Neural cell (in vitro differentiated cells): ENCODE measurements around the gene PLEKHG3.

Experiments used
- CTCF ChIP-seq: fragments of 450-650 bp; IDR thresholded peaks from 2 replicates; pipeline ENCODE4 v1.5.1; 2014; ENCODE audit warnings: antibody characterized with exemption, mild to moderate bottlenecking, moderate library complexity; ENCODE audit not compliant: poor library complexity, severe bottlenecking
- EP300 ChIP-seq: fragments of 450-650 bp; conservative IDR thresholded peaks from 2 replicates; pipeline ENCODE4 v1.6.1; 2014; ENCODE audit warnings: antibody characterized with exemption, mild to moderate bottlenecking, moderate library complexity; ENCODE audit not compliant: poor library complexity, severe bottlenecking
- EZH2 ChIP-seq: fragments of 200-600, 300-800 bp; shearing (Covaris generic), sonication (generic); IDR thresholded peaks from 2 replicates; pipeline ENCODE4 v1.6.1; 2014; ENCODE audit warnings: antibody characterized with exemption, low read length, borderline replicate concordance, mild to moderate bottlenecking; ENCODE audit not compliant: insufficient read depth, poor library complexity, severe bottlenecking
- MXI1 ChIP-seq: fragments of 450-650 bp; conservative IDR thresholded peaks from 2 replicates; pipeline ENCODE4 v1.6.1; 2014; ENCODE audit warnings: antibody characterized with exemption, mild to moderate bottlenecking; ENCODE audit not compliant: poor library complexity, severe bottlenecking
- POLR2AphosphoS5 ChIP-seq: IDR thresholded peaks from 2 replicates; pipeline ENCODE4 v1.6.1; 2012
- RAD21 ChIP-seq: fragments of 450-650 bp; conservative IDR thresholded peaks from 2 replicates; pipeline ENCODE4 v1.6.1; 2014; ENCODE audit warnings: antibody characterized with exemption, mild to moderate bottlenecking, moderate library complexity
- REST ChIP-seq: IDR thresholded peaks from 2 replicates; pipeline ENCODE4 v1.6.1; 2012; ENCODE audit warnings: borderline replicate concordance
- SMC3 ChIP-seq: fragments of 450-650 bp; conservative IDR thresholded peaks from 2 replicates; pipeline ENCODE4 v1.6.1; 2014; ENCODE audit warnings: antibody characterized with exemption, mild to moderate bottlenecking, moderate library complexity; ENCODE audit not compliant: poor library complexity
- TAF1 ChIP-seq: IDR thresholded peaks from 2 replicates; pipeline ENCODE4 v1.6.1; 2012; ENCODE audit warnings: low read depth

GRCh38 chr14:64708148-64709004, 4.2 kb downstream of the PLEKHG3 start:
- no peak for TF ChIP-seq CTCF
- no peak for TF ChIP-seq POLR2AphosphoS5
- TF ChIP-seq SMC3, result no peak
- TF ChIP-seq EZH2, result no peak
- no peak for TF ChIP-seq MXI1
- TF ChIP-seq RAD21, result no peak
- no peak for TF ChIP-seq TAF1
- no peak for TF ChIP-seq EP300
- TF ChIP-seq REST, result no peak
